Germinal center (tissue), 1 donor: ENCODE measurements around the gene IL6R.
A peak's percentile ranks its signal among the peaks of the same experiment; 100 is the strongest.

Experiments used
- DNase-seq: peaks from one replicate; pipeline ENCODE4 v3.0.0; 2012; ENCODE audit warnings: mixed read lengths, low spot score

IL6R gene

GRCh38 chr1:154453574-154454352 is 48.6 kb downstream of the IL6R start:
- no peak for DNase-seq

- DNase-seq = no peak
These were observed 49.4 kb downstream of the IL6R start for GRCh38 chr1:154454386-154455120.

- no peak for DNase-seq
These were observed 51.5 kb downstream of the IL6R start for GRCh38 chr1:154456631-154457030.

- DNase-seq = no peak
These were observed 53.9 kb downstream of the IL6R start for GRCh38 chr1:154459080-154459479.

- DNase-seq = no peak
These were observed 55.6 kb downstream of the IL6R start for GRCh38 chr1:154460695-154461260.

GRCh38 chr1:154463512-154463990 is 58.4 kb downstream of the IL6R start:
- DNase-seq = no peak

GRCh38 chr1:154465621-154466195 is 60.6 kb downstream of the IL6R start:
- DNase-seq = no peak

- DNase-seq = no peak
These were observed 61.1 kb downstream of the IL6R start for GRCh38 chr1:154466206-154466605.

- no peak for DNase-seq
These were observed 61.8 kb downstream of the IL6R start for GRCh38 chr1:154466921-154467417.

GRCh38 chr1:154467434-154468102 is 62.4 kb downstream of the IL6R start:
- DNase-seq = no peak

GRCh38 chr1:154468535-154469250 is 63.5 kb downstream of the IL6R start:
- DNase-seq = no peak

- DNase-seq = no peak
These were observed 64.9 kb downstream of the IL6R start for GRCh38 chr1:154469844-154470560.

- no peak for DNase-seq
These were observed 66.2 kb downstream of the IL6R start for GRCh38 chr1:154471304-154471703.

- DNase-seq = no peak
These were observed 69.7 kb downstream of the IL6R start for GRCh38 chr1:154474802-154475201.

GRCh38 chr1:154476791-154477190 is 71.6 kb downstream of the IL6R start:
- no peak for DNase-seq

GRCh38 chr1:154478013-154478412 is 72.9 kb downstream of the IL6R start:
- DNase-seq = no peak

GRCh38 chr1:154478639-154479038 is 73.5 kb downstream of the IL6R start:
- peak; percentile 43 for DNase-seq

- peak; percentile 79 for DNase-seq
These were observed 74.8 kb downstream of the IL6R start for GRCh38 chr1:154479764-154480421.

GRCh38 chr1:154481053-154481452 is 75.9 kb downstream of the IL6R start:
- no peak for DNase-seq
